HCT116 (cell line): Measurements from ENCODE around the gene FOXC2. TPM values are rescaled to one million over a fixed set of nuclear protein-coding genes. Genes with fewer than 3 reads are reported as not detected.

Experiments
- ATAC-seq: fragments of 200-7000 bp; cut with Tn5 transposase; 2 replicates; pipeline ENCODE4 v1.9.1; 2020; ENCODE audit warnings: mild to moderate bottlenecking, moderate library complexity
- BruUV-seq: library from RNA; stranded (reverse); fragments of 400-500 nt; replicated peaks from 2 replicates; lab custom pipeline; 2021; lab: Mats Ljungman, UMichigan
- CTCF ChIA-PET: fragments of 300-600 bp; sonication (Branson Sonifier 250); formaldehyde crosslinking; loops from one replicate; lab custom pipeline; 2021; ENCODE audit warnings: antibody characterized with exemption; lab: Charles Lee
- POLR2A ChIA-PET: fragments of 300-600, 350-600 bp; sonication (Branson Sonifier 250); formaldehyde crosslinking; loops from one replicate; lab custom pipeline; 2021; ENCODE audit warnings: antibody characterized with exemption; lab: Charles Lee
- RAD21 ChIA-PET, 2 experiments: fragments of 300-600 bp; sonication (Branson Sonifier 250); formaldehyde crosslinking; loops; one replicate each; lab custom pipeline; 2023; ENCODE audit warnings: low total read pairs in 2 of 2; ENCODE audit not compliant: uncharacterized antibody in 2 of 2, unreplicated experiment in 2 of 2, low non-redundant PET in 1 of 2; lab: Charles Lee
- DNase-seq: peaks from one replicate; pipeline ENCODE4 v3.0.0-alpha.2; 2010; ENCODE audit warnings: low read depth, low spot score
- H2AFZ ChIP-seq: fragments of 200-600 bp; shearing (Covaris generic), sonication (generic); 2 replicates; pipeline ENCODE4 v1.6.1; 2017; ENCODE audit warnings: low read depth, mixed run types, mixed read lengths, antibody characterized with exemption, low read length; ENCODE audit not compliant: poor library complexity, severe bottlenecking
- H3K27ac ChIP-seq: 2 replicates; pipeline ENCODE4 v1.5.1; 2012; ENCODE audit warnings: low read depth, low read length
- H3K27me3 ChIP-seq: fragments of 200-600 bp; sonication (generic); 2 replicates; pipeline ENCODE4 v1.6.1; 2016; ENCODE audit warnings: mixed run types, low read length, mixed read lengths; ENCODE audit not compliant: insufficient read depth
- H3K36me3 ChIP-seq, 2 experiments: fragments of 200-500 bp in 1 of 2; fragments of 200-600 bp in 1 of 2; sonication (Bioruptor generic) in 1 of 2; sonication (generic) in 1 of 2; 2 replicates each; pipeline versions ENCODE4 v1.5.1 to v1.6.1; 2014 to 2016; ENCODE audit warnings: low read length in 2 of 2, inconsistent platforms in 1 of 2, mixed read lengths in 1 of 2, mixed run types in 1 of 2; ENCODE audit not compliant: insufficient read depth in 2 of 2, control insufficient read depth in 1 of 2
- H3K4me1 ChIP-seq, 2 experiments: fragments of 200-600 bp in 1 of 2; sonication (generic) in 1 of 2; 2 replicates each; pipeline versions ENCODE4 v1.5.1 to v1.6.1; 2012 to 2017; ENCODE audit warnings: low read length in 2 of 2, inconsistent platforms in 1 of 2, mild to moderate bottlenecking in 1 of 2, mixed read lengths in 1 of 2, mixed run types in 1 of 2, moderate library complexity in 1 of 2; ENCODE audit not compliant: insufficient read depth in 2 of 2, control insufficient read depth in 1 of 2
- H3K4me2 ChIP-seq: fragments of 200-600 bp; sonication (generic); 2 replicates; pipeline ENCODE4 v1.6.1; 2017; ENCODE audit warnings: mixed run types, low read length, mixed read lengths
- H3K4me3 ChIP-seq, 2 experiments: fragments of 200-600 bp in 1 of 2; sonication (generic) in 1 of 2; replicated peaks in 1 of 2; 2 replicates each; pipeline ENCODE4 v1.5.1; 2011 to 2016; ENCODE audit warnings: low read length in 2 of 2, control low read depth in 1 of 2, low read depth in 1 of 2, mild to moderate bottlenecking in 1 of 2, mixed read lengths in 1 of 2, mixed run types in 1 of 2
- H3K79me2 ChIP-seq: fragments of 200-600 bp; sonication (generic); 2 replicates; pipeline ENCODE4 v1.6.1; 2017; ENCODE audit warnings: mild to moderate bottlenecking, mixed run types, low read length, moderate library complexity, mixed read lengths; ENCODE audit not compliant: insufficient read depth
- H3K9ac ChIP-seq: fragments of 200-600 bp; sonication (generic); 2 replicates; pipeline ENCODE4 v1.6.1; 2016; ENCODE audit warnings: low read length, mixed read lengths
- H3K9me2 ChIP-seq: fragments of 200-600 bp; sonication (generic), shearing (Covaris generic); 2 replicates; pipeline ENCODE4 v1.6.1; 2017; ENCODE audit warnings: mixed run types, mild to moderate bottlenecking, moderate library complexity; ENCODE audit not compliant: insufficient read depth
- H3K9me3 ChIP-seq, 2 experiments: fragments of 200-500 bp in 1 of 2; fragments of 200-600 bp in 1 of 2; sonication (Bioruptor generic) in 1 of 2; sonication (generic) in 1 of 2; 2 replicates each; pipeline ENCODE4 v1.6.1; 2014 to 2017; ENCODE audit warnings: low read length in 2 of 2, mixed read lengths in 2 of 2, inconsistent platforms in 1 of 2, low read depth in 1 of 2, mild to moderate bottlenecking in 1 of 2, mixed run types in 1 of 2, moderate library complexity in 1 of 2; ENCODE audit not compliant: control insufficient read depth in 1 of 2, insufficient read depth in 1 of 2
- H4K20me1 ChIP-seq: fragments of 200-600 bp; sonication (generic), shearing (Covaris generic); 2 replicates; pipeline ENCODE4 v1.6.1; 2017; ENCODE audit warnings: mixed run types, mild to moderate bottlenecking, moderate library complexity; ENCODE audit not compliant: insufficient read depth
- CEBPB ChIP-seq: IDR thresholded peaks from 2 replicates; pipeline ENCODE4 v1.6.1; 2012; ENCODE audit warnings: low read depth
- EGR1 ChIP-seq: IDR thresholded peaks from 2 replicates; pipeline ENCODE4 v1.6.1; 2012; ENCODE audit warnings: low read depth
- ELF1 ChIP-seq: IDR thresholded peaks from 2 replicates; pipeline ENCODE4 v1.6.1; 2012; ENCODE audit warnings: low read depth, borderline replicate concordance
- EZH2phosphoT487 ChIP-seq: fragments of 200-600 bp; IDR thresholded peaks from 2 replicates; pipeline ENCODE4 v1.6.1; 2018; ENCODE audit warnings: antibody characterized with exemption, borderline replicate concordance
- FOSL1 ChIP-seq: IDR thresholded peaks from 2 replicates; pipeline ENCODE4 v1.6.1; 2012; ENCODE audit warnings: low read depth
- POLR2A ChIP-seq: IDR thresholded peaks from 2 replicates; pipeline ENCODE4 v1.7.0; 2011; ENCODE audit warnings: borderline replicate concordance; ENCODE audit not compliant: insufficient read depth, insufficient read length; ENCODE audit errors: extremely low read depth
- YY1 ChIP-seq: IDR thresholded peaks from 2 replicates; pipeline ENCODE4 v1.6.1; 2011; ENCODE audit warnings: low read length, low read depth, moderate library complexity, mild to moderate bottlenecking; ENCODE audit not compliant: insufficient replicate concordance; ENCODE audit errors: extremely low read depth
- ZBTB33 ChIP-seq: IDR thresholded peaks from 2 replicates; pipeline ENCODE4 v1.6.1; 2011; ENCODE audit warnings: mild to moderate bottlenecking, low read length, moderate library complexity; ENCODE audit not compliant: insufficient replicate concordance; ENCODE audit errors: extremely low read depth
- ZNF274 ChIP-seq: fragments of 200-500 bp; sonication (Bioruptor generic); IDR thresholded peaks from 2 replicates; pipeline ENCODE4 v1.6.1; 2014; ENCODE audit warnings: mild to moderate bottlenecking, low read depth, low read length, inconsistent platforms
- intact Hi-C: fragments of 100-400 bp; cut with micrococcal nuclease; formaldehyde crosslinking; loops from 2 replicates; pipeline ENCODE4 v1.10.0; 2022
- total RNA-seq: library from RNA; stranded (reverse); gene quantifications from one replicate; pipeline ENCODE4 v1.2.1, GENCODE V29; 2021; ENCODE audit not compliant: unreplicated experiment

Gene FOXC2
- total RNA-seq, 1 experiment from 2014 or later: 0.22 TPM

- no TSS peak for BruUV-seq
- H3K4me2 ChIP-seq: no peak overlapping the region
- H3K27me3 ChIP-seq: no peaks in the 10 kb centered on the region
- no peaks in the 10 kb centered on the region for H3K9me2 ChIP-seq
- ChIA-PET RAD21 (no interaction called here), POLR2A (no interaction called here), CTCF (no interaction called here)
- peaks cover 24 to 50% of the 10 kb centered on the region in 2 experiments; a peak in 3 of 4 replicates for H3K36me3 ChIP-seq
- H4K20me1 ChIP-seq: no peaks in the 10 kb centered on the region; the same call in 1 of the 2 replicates
- TF ChIP-seq POLR2A (no peak), FOSL1 (no peak), EGR1 (no peak), YY1 (no peak), ZBTB33 (no peak), CEBPB (no peak), EZH2phosphoT487 (no peak), ELF1 (no peak), ZNF274 (no peak)
- no peak overlapping the region for H3K4me3 ChIP-seq
- ATAC-seq: no peak
- H3K4me1 ChIP-seq: peaks cover 0 to 7% of the 10 kb centered on the region in 2 experiments; a peak in 2 of 4 replicates
- intact Hi-C loops: no loop called here
- no peak overlapping the region for H2AFZ ChIP-seq
- H3K79me2 ChIP-seq: peaks cover 17% of the 10 kb centered on the region
- no peaks in the 10 kb centered on the region for H3K9me3 ChIP-seq
- no peak for DNase-seq
- no peak overlapping the region for H3K27ac ChIP-seq
- no peak overlapping the region for H3K9ac ChIP-seq
Observed at GRCh38 chr16:86549893-86550190, 16.8 kb upstream of the FOXC2 start.
